Caco-2 (cell line): ENCODE results near the gene FIZ1. TPM values are rescaled to one million over a fixed set of nuclear protein-coding genes. Genes with fewer than 3 reads are reported as not detected.
"Not testable (repeated sequence)": the region's sequence is repeated elsewhere in the genome, so short reads cannot be mapped to it uniquely, and the experiment has no call there.

Source experiments
- BruUV-seq: library from RNA; stranded (reverse); fragments of 400-500 nt; replicated peaks from 2 replicates; lab custom pipeline; 2021; lab: Mats Ljungman, UMichigan
- CTCF ChIA-PET: fragments of 300-600 bp; sonication (Branson Sonifier 250); formaldehyde crosslinking; loops from one replicate; lab custom pipeline; 2022; ENCODE audit warnings: antibody characterized with exemption; lab: Charles Lee
- POLR2A ChIA-PET: fragments of 300-600 bp; sonication (Branson Sonifier 250); formaldehyde crosslinking; loops from one replicate; lab custom pipeline; 2022; ENCODE audit warnings: antibody characterized with exemption; lab: Charles Lee
- DNase-seq, 2 experiments: peaks; one replicate each; pipeline versions ENCODE4 v3.0.0 to v3.0.0-alpha.2; 2020 to 2022
- H3K27me3 ChIP-seq: replicated peaks from 2 replicates; pipeline ENCODE4 v1.6.0; 2011; ENCODE audit warnings: low read length; ENCODE audit not compliant: control insufficient read depth, insufficient read depth
- H3K36me3 ChIP-seq: 2 replicates; pipeline ENCODE4 v1.5.1; 2011; ENCODE audit warnings: low read length; ENCODE audit not compliant: control insufficient read depth, insufficient read depth
- H3K4me1 ChIP-seq: fragments of 250-450 bp; sonication (Bioruptor Pico); 2 replicates; pipeline ENCODE4 v1.5.1; 2020; ENCODE audit warnings: mild to moderate bottlenecking
- H3K4me3 ChIP-seq: 2 replicates; pipeline ENCODE4 v1.5.1; 2011; ENCODE audit warnings: low read depth, mild to moderate bottlenecking, control low read depth, low read length
- H3K9me3 ChIP-seq: fragments of 250-450 bp; sonication (Bioruptor Pico); 2 replicates; pipeline ENCODE4 v1.5.1; 2020; ENCODE audit warnings: mild to moderate bottlenecking, moderate library complexity
- H3K27ac Mint-ChIP-seq: one replicate; pipeline ENCODE4 v1.8.0; 2022; ENCODE audit warnings: mixed read lengths; ENCODE audit not compliant: unreplicated experiment
- H3K27me3 Mint-ChIP-seq: one replicate; pipeline ENCODE4 v1.8.0; 2022; ENCODE audit warnings: mixed read lengths; ENCODE audit not compliant: insufficient read depth, unreplicated experiment
- H3K36me3 Mint-ChIP-seq: one replicate; pipeline ENCODE4 v1.8.0; 2022; ENCODE audit warnings: mild to moderate bottlenecking, mixed read lengths; ENCODE audit not compliant: insufficient read depth, unreplicated experiment
- H3K4me1 Mint-ChIP-seq: one replicate; pipeline ENCODE4 v1.8.0; 2022; ENCODE audit warnings: low read depth, mixed read lengths; ENCODE audit not compliant: unreplicated experiment
- H3K4me3 Mint-ChIP-seq: one replicate; pipeline ENCODE4 v1.8.0; 2022; ENCODE audit warnings: mild to moderate bottlenecking, moderate library complexity, mixed read lengths; ENCODE audit not compliant: unreplicated experiment
- H3K9me3 Mint-ChIP-seq: one replicate; pipeline ENCODE4 v1.8.0; 2022; ENCODE audit warnings: mixed read lengths; ENCODE audit not compliant: unreplicated experiment
- intact Hi-C: fragments of 100-400 bp; cut with micrococcal nuclease; formaldehyde crosslinking; loops from one replicate; pipeline ENCODE4 v1.10.0; 2022; ENCODE audit not compliant: unreplicated experiment
- total RNA-seq: library from RNA; stranded (reverse); gene quantifications from 2 replicates; pipeline ENCODE4 v1.2.3, GENCODE V29; 2022
- TF ChIP-seq, protein P1 (sequence below), 2 experiments: fragments of 200-600 bp in 1 of 2; IDR thresholded peaks; 1 replicate in 1 of 2; 2 replicates in 1 of 2; pipeline versions ENCODE4 v1.5.1 to v1.8.0; 2011 to 2022; ENCODE audit warnings: antibody characterized with exemption in 1 of 2, control low read depth in 1 of 2, inconsistent platforms in 1 of 2, low read depth in 1 of 2, low read length in 1 of 2, mild to moderate bottlenecking in 1 of 2, moderate library complexity in 1 of 2; ENCODE audit not compliant: insufficient read depth in 1 of 2, severe bottlenecking in 1 of 2, unreplicated experiment in 1 of 2

Gene FIZ1
- total RNA-seq, 1 experiment from 2014 or later = 27.2 TPM

DNA sequence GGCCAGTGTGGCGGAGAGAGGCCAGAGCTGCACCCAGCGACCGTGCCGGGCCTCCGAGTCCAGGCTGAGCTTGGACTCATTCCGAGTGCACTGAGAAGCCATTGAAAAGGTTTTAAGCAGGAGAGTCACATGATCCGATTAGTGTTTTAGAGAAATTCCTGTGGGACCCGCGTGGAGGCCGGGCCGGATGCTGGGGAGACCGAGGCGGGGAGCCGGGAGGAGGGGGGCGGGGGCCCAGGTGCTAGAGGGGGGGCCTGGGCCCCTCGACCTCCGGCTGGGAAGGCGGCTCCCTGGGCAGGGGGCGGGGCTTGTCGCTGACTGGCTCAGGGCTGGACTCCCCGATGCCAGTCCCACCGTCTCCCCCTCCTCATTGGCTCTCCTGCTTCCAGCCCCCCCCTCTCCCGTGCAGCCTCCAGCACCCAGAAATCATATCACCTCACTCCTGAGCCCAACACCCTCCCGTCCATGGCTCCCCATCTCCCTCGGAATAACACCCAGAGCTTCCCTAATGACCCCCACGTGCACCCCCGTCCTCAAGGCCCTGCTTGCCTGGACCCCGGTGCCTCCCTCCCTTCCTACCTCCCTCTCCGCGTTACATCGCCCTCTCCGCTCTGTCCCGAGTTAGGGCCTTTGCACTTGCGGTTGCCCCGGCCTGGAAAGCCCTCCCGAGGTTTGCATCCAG is 13.5 kb downstream of the FIZ1 start:
- TF ChIP-seq, protein P1, sequence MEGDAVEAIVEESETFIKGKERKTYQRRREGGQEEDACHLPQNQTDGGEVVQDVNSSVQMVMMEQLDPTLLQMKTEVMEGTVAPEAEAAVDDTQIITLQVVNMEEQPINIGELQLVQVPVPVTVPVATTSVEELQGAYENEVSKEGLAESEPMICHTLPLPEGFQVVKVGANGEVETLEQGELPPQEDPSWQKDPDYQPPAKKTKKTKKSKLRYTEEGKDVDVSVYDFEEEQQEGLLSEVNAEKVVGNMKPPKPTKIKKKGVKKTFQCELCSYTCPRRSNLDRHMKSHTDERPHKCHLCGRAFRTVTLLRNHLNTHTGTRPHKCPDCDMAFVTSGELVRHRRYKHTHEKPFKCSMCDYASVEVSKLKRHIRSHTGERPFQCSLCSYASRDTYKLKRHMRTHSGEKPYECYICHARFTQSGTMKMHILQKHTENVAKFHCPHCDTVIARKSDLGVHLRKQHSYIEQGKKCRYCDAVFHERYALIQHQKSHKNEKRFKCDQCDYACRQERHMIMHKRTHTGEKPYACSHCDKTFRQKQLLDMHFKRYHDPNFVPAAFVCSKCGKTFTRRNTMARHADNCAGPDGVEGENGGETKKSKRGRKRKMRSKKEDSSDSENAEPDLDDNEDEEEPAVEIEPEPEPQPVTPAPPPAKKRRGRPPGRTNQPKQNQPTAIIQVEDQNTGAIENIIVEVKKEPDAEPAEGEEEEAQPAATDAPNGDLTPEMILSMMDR (IDR thresholded peaks at IDR 0.05; ENCODE audit: insufficient read depth in 1 of 2, low read depth in 1 of 2, low read length in 1 of 2, severe bottlenecking in 1 of 2, unreplicated experiment in 1 of 2) = no peak
- H3K4me1 Mint-ChIP-seq = peaks cover 27% of the 10 kb centered on the region
- BruUV-seq = no TSS peak
- ChIA-PET POLR2A (interaction anchor here (0.6 to 2.9 kb wide), 3 partner anchors 14 to 1953 kb away, joined by 3 to 21 read pairs (median 3); partner anchors contain the start of genes FIZ1 and ZNF524), CTCF (interaction anchor here (0.6 to 1.0 kb wide), 2 partner anchors 52 to 54 kb away, joined by 3 read pairs; no protein-coding TSS in a partner anchor)
- Histone ChIP-seq H3K36me3 (no peaks in the 10 kb centered on the region), H3K27me3 (no peaks in the 10 kb centered on the region), H3K9me3 (no peaks in the 10 kb centered on the region), H3K4me1 (peaks cover 20% of the 10 kb centered on the region), H3K4me3 (peak overlapping the region; percentile 29)
- peaks cover 28% of the 10 kb centered on the region for H3K36me3 Mint-ChIP-seq
- H3K27ac Mint-ChIP-seq = peak overlapping the region; percentile 40
- no peaks in the 10 kb centered on the region for H3K27me3 Mint-ChIP-seq
- H3K4me3 Mint-ChIP-seq = peak overlapping the region; percentile 75
- DNase-seq = peak; percentile 61 to 70
- no peaks in the 10 kb centered on the region for H3K9me3 Mint-ChIP-seq
- intact Hi-C loops = no loop called here

DNA sequence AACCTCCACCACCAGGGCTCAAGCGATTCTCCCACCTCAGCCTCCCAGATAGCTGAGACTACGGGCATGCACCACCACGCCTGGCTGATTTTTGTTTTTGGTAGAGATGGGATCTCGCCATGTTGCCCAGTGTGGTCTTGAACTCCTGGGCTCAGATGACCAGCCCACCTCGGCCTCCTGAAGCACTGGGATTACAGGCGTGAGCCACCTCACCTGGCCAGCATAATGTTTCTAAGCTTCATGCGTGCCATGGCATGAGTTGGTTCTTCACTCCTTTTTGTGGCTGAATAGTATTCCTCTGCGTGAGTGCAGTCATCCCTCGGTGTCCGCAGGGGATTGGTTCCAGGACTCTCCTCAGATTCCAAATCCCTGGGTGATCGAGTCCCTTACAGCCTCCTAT is 14.4 kb downstream of the FIZ1 start:
- intact Hi-C loops = no loop called here
- ChIA-PET CTCF (interaction anchor here (0.6 to 1.0 kb wide), 2 partner anchors 53 to 55 kb away, joined by 3 read pairs; no protein-coding TSS in a partner anchor), POLR2A (interaction anchor here (0.6 kb wide), 1 partner anchor 1952 kb away, joined by 3 read pairs; no protein-coding TSS in a partner anchor)
- peak overlapping the region; percentile 40 for H3K27ac Mint-ChIP-seq
- Histone ChIP-seq H3K4me1 (peaks cover 20% of the 10 kb centered on the region), H3K4me3 (no peak overlapping the region), H3K9me3 (no peaks in the 10 kb centered on the region), H3K36me3 (no peaks in the 10 kb centered on the region), H3K27me3 (no peaks in the 10 kb centered on the region)
- peaks cover 28% of the 10 kb centered on the region for H3K4me1 Mint-ChIP-seq
- H3K27me3 Mint-ChIP-seq = no peaks in the 10 kb centered on the region
- peaks cover 37% of the 10 kb centered on the region for H3K36me3 Mint-ChIP-seq
- DNase-seq = no peak
- no peaks in the 10 kb centered on the region for H3K9me3 Mint-ChIP-seq
- peak overlapping the region; percentile 75 for H3K4me3 Mint-ChIP-seq
- no TSS peak for BruUV-seq
- TF ChIP-seq, protein P1 (IDR thresholded peaks at IDR 0.05; ENCODE audit: insufficient read depth in 1 of 2, low read depth in 1 of 2, low read length in 1 of 2, severe bottlenecking in 1 of 2, unreplicated experiment in 1 of 2) = no peak

DNA sequence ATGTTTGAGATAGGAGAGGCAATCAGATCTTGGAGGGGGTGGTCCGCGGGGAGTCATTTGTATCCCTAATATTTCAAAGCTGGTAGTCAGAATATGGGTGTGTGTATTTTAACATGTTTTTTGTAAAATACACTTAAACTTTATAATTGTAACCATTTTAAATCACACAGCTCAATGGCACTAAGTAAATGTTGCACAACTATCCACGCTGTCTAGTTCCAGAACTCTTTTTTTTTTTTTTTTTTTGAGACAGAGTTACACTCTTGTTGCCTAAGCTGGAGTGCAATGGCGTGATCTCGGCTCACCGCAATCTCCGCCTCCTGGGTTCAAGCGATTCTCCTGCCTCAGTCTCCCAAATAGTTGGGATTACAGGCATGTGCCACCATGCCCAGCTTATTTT is 15.4 kb downstream of the FIZ1 start:
- BruUV-seq, H3K9me3 Mint-ChIP-seq, DNase-seq, intact Hi-C loops, H3K9me3 ChIP-seq, H3K27me3 Mint-ChIP-seq, H3K4me3 ChIP-seq, H3K27me3 ChIP-seq, H3K27ac Mint-ChIP-seq, H3K4me3 Mint-ChIP-seq, H3K36me3 ChIP-seq: not testable (repeated sequence)
- POLR2A ChIA-PET = interaction anchor here (0.6 to 1.6 kb wide), 3 partner anchors 15 to 22 kb away, joined by 3 to 10 read pairs (median 6); partner anchors contain the start of gene FIZ1
- H3K4me1 ChIP-seq = peaks cover 23% of the 10 kb centered on the region
- peaks cover 38% of the 10 kb centered on the region for H3K36me3 Mint-ChIP-seq
- H3K4me1 Mint-ChIP-seq = peaks cover 27% of the 10 kb centered on the region
- CTCF ChIA-PET = interaction anchor here (0.6 to 1.1 kb wide), 3 partner anchors 22 to 909 kb away, joined by 3 to 5 read pairs (median 3); no protein-coding TSS in a partner anchor

DNA sequence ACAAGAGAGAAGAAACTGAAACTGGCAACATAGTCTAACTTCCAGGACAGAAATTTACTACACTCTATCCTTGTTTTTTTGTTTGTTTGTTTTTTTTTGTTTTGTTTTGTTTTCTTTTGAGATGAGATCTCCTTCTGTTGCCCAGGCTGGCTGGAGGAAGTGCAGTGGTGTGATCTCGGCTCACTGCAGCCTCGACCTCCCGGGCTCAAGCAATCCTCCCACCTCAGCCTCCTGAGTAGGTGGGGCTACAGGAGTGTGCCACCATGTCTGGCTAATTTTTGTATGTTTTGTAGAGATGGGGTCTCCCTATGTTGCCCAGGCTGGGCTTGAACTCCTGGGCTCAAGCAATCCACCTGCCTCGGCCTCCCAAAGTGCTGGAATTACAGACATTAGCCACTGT is 17.0 kb downstream of the FIZ1 start:
- H3K36me3 ChIP-seq, H3K9me3 Mint-ChIP-seq, H3K4me3 ChIP-seq, BruUV-seq, H3K9me3 ChIP-seq, H3K27me3 ChIP-seq, H3K27me3 Mint-ChIP-seq, DNase-seq: not testable (repeated sequence)
- intact Hi-C loops = loop anchor here (1.0 kb wide), 1 partner anchor 17 kb away; the partner anchor contains the start of gene FIZ1
- H3K36me3 Mint-ChIP-seq = peaks cover 36% of the 10 kb centered on the region
- peaks cover 27% of the 10 kb centered on the region for H3K4me1 Mint-ChIP-seq
- CTCF ChIA-PET = interaction anchor here (0.6 to 3.1 kb wide), 10 partner anchors 17 to 97 kb away, joined by 3 to 16 read pairs (median 6); partner anchors contain the start of genes FIZ1, NAT14, ZNF524 and ZNF865
- peak overlapping the region; percentile 85 for H3K4me3 Mint-ChIP-seq
- peaks cover 23% of the 10 kb centered on the region for H3K4me1 ChIP-seq
- POLR2A ChIA-PET = interaction anchor here (0.6 to 2.0 kb wide), 4 partner anchors 17 to 106 kb away, joined by 5 to 27 read pairs (median 8); partner anchors contain the start of genes FIZ1, U2AF2 and ZNF628
- H3K27ac Mint-ChIP-seq = peak overlapping the region; percentile 46
